Left hindlimb (tissue), 1 donor: ENCODE results near the gene DNAJC11.
"Not testable (repeated sequence)": the region's sequence is repeated elsewhere in the genome, so short reads cannot be mapped to it uniquely, and the experiment has no call there.

Experiments
- DNase-seq: peaks from one replicate; pipeline ENCODE4 v3.0.0-alpha.2; 2018

Gene DNAJC11

DNA sequence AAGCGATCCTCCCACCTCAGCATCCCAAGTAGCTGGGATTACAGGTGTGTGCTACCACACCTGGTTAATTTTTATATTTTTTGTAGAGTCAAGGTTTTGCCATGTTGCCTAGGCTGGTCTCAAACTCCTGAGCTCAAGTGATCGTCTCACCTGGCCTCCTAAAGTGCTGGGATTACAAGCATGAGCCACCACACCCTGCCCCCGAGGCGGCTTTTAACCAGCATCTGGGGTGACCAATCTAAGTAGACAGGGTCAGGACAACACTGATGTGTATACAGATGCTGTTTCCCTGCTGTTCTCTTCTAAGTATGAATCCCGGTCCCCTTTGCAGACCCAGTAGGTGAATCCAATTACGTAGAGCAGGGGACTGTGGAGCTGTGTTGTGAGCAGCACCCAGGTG, 53.1 kb downstream of the DNAJC11 start:
- no peak for DNase-seq

DNA sequence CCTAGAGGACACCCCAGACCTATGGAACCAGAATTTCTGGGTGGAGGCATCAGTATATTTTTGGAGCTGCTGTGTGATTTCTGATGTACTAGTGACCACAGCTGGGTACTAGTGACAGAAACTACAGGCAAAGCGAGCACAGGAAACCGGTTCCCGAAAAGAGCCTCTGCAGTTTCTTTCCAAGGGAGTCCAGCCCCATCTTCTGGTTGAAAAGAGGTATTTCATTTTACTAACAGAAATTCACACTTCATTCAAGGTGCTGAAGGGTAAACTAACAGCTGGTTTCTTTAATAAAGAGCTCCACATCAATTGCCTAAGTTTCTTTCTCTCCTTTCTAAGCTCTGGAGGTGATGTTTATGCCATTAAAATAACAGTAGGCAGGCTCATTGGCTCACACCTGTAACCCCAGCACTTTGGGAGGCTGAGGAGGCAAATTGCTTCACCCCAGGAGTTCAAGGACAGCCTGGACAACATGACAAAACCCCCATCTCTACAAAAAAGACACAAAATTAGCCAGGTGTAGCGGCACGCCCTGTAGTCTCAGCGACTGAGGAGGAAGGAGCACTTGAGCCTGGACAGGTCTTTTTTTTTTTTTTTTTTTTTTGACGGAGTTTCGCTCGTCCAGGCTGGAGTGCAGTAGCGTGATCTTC, 55.0 kb downstream of the DNAJC11 start:
- DNase-seq: peak; percentile 25

DNA sequence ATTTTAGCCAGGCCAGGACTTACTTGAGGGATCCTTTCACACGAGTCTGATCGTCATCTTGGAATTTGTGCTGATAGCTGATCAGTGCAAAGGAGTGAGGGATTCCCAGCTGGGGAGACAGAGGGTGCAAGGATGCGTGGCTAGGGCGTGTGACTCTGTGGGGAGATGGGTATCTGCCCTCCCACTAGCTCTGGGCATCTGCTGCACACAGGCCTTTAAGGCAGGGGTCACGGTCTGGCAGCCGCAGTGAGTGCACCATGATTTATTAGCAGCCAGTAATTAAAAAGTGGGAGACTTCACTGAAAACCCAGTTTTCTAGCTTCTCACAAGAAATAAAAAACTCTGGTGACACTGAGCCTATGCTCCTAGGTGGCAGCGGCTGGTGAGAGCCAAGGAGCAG, 56.6 kb downstream of the DNAJC11 start:
- peak; percentile 13 for DNase-seq

DNA sequence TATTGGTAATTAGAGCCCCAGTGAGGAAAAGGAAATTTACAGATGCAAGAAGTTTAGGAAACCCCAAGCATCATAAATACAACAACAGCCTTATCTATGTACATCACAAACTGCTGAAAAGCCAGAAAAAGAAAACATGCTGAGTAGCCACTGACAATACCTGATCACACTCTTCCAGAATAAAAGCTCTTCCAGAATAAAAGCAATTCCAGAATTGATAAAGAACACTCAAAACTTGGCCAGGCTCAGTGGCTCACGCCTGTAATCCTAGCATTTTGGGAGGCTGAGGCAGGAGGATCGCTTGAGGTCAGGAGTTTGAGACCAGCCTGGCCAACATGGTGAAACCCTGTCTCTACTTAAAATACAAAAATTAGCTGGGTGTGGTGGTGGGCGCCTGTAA, 60.7 kb downstream of the DNAJC11 start:
- DNase-seq: not testable (repeated sequence)

DNA sequence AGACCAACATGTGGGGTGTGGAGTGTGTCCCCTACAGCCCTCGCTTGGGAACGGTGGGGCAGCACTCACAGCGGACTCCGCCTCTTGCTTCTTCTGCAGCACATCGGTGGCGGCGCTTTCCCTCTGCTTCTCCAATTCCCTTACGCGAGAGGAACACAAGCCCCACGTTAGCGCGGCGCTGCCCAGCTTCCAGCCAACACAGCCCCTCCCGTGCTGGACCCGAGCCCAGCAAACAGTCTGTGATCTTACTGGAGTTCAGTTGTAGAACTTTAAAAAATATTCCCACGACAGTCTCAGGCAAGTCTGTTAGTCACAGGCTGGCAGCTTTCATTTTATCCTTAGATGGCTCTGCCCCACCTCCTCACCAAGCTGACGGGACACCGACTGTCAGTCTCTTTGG, 63.4 kb downstream of the DNAJC11 start:
- DNase-seq: peak; percentile 86

DNA sequence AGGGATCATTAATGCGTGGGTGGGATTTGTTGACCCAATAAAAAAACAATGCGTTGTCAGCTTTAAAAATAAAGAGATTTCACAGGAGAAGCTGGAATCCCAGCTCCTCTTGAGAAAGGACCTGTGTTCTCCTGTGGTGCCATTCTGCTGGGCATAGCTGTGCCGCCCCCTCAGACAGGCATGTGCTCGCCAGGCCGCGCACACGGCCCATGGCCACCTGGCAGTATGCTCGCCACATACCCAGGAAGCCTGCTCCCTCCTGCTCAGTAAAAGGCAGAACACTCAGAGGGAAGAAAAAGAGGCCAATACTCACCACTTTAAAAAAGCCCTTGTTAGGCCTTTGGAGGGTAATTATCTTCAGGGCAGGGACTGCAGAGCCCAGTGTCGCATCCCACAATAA, 63.8 kb downstream of the DNAJC11 start:
- no peak for DNase-seq

DNA sequence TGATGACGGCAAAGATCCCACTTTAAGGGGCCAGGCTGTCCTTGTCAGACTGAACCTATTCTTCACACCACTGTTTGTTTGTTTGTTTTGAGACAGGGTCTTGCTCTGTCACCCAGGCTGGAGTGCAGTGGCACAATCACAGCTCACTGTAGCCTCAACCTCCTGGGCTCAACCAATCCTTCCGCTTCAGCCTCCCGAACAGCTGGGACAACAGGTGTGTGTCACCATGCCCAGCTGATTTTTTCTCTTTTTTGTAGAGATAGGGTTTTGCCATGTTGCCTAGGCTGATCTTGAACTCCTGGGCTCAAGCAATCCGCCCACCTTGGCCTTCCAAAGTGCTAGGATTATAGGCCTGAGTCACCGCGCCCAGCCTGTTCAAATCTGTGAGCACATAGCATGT, 64.8 kb downstream of the DNAJC11 start:
- DNase-seq: not testable (repeated sequence)

DNA sequence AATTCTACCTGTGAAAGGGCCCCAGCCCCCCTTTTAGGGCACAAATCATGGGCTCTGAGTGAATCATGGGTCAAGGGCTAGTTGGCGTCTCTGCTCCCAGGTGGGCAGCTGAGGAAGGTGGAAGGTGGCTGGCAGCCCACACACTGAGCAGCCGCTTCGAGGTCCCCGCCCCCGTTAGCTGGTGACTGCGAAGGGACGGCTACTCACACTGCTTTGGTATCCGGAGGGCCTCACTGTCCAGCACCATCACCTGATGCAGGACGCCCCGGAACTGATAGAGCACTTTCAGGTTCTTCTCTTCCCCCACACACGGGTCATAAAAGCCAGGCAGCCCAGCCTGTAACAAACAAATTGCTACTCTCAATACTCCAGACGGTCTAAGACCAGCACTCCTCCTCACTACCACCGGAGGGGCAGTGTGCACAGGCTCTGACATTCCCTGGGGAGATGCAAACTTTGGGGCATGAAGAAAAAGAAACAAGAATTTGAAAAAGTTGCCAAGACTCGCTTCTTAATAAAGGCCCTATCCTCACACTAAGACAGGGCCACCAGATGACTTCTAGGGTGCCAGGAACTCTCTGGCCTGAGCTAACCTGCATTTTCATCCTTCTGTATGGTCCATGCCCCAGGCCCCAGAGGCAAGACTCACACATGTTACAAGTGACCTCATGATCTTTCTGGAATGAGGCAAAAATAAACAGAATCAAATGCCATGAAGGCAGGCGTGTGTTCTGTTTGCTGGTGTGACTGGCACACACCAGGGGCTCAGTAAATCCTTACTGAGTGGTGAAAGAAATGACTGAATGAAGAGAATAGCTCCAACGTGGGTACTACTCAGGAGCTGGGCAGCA, 65.5 kb downstream of the DNAJC11 start:
- no peak for DNase-seq

DNA sequence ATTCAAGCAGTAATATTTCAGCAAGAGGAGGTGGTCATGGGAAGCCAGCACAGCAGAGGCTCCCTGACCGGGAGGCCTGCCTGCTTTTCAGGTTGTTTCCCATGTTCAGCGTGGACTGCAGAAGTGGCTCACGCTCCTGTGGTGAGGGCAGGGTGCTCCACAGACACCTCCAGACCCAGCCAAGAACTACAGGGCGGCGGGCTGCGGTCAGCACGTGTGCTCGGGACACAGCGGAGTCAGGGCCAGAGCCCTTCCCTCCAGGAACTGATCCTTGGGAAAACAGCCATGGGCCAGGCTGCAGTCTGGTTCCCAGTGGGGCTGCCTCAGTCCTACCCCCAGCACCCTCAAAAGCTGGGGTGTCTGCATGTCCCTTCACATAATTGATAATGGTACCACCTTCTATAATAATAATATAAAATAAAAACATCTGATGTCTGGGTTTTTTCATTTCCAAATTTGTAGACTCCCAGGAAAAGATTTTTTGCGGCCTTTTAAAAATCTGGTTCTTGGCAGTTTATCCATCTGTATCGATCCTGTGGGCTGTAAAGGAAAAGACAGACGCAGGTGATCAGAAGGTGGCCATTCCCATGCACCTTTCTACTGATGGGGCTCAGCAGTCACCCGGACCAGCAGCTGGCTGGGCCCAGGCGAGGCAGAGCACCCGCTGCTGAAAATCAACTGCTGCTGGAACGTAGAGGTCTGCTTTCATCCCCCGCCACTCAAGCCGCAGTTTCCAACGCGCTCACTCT, 66.3 kb downstream of the DNAJC11 start:
- DNase-seq: no peak

DNA sequence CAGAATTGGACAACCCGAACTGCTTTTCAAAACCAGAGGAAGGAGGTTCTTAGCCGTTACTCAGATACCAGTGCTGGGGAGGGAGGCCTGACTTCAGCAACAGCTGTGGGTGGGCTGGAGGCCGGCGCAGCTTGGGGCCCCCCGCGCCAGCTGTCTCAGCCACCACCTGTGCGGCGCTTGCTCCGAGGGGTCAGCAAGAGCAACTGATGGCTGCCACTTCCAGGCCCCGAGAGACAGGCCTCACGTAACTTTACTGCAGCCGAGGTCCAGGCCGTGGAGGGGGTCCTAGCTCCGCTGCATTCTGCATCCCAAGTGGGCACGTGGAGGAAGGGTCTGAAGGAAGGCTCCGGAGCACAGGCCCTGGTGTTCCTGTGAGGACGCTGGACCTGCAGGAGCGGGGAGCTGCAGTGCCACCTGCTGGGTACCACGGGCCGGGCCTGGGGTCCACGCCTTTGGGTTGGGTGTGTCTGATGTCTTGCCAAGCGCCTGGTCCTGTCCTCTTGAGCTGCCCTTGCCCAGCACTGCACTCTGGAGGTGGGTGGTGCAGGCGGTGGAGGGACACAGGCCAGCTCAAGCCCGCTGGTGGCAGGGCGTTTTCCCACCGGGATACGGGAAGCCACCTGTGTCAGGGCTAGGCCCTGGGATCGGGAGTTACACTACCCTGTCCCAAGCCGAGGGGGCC, 67.1 kb downstream of the DNAJC11 start:
- peak; percentile 78 for DNase-seq

DNA sequence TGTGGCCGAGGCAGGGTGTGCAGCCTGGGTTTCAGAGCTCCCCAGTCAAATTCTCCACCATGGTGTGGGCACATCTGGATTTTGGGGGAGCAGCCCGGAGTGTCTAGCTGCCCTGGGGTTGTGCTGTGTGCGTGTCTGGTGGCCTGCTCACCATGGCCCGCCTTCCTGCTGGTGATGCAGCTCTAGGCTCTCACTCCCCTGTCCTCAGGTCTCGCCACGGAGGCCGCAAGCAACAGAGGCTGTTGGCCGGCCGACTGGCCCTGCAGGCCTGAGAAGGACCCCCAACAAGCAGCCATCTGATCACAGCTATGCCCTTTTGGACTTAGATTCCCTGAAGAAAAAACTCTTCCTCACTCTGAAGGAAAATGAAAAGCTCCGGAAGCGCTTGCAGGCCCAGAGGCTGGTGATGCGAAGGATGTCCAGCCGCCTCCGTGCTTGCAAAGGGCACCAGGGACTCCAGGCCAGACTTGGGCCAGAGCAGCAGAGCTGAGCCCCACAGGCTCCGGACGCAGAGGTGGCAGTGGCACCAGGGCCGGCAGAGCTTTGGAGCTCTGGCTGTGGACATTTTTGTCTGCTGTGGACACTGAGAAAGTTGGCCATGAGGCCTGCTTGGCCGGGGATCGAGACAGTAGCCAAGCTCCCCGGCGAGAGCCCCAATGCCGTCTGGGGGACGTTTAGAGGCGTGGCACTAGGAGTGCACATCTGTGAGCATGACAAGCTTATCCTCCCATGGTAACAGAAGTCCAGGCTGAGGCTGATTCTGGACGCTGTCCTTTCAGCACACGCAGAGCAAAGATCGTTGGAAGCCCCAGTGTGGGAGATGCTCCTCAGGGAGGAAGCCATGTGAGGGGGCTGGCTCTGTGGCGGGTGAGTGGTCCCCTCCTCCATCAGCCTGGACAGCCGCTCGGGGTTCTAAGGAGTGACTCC, 68.8 kb downstream of the DNAJC11 start:
- no peak for DNase-seq

DNA sequence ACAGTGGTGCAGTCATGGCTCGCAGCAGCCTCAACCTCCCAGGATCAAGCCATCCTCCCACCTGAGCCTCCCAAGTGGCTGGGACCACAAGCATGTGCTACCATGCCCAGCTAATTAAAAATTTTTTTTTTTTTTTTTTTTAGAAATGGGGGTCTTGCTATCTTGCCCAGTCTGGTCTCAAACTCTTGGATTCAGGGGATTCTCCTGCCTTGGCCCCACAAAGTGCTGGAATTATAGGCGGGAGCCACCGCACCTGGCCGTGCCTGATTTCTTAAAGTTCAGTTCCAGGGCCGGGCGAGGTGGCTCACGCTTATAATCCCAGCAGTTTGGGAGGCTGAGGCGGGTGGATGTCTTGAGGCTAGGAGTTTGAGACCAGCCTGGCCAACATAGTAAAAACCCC, 70.6 kb downstream of the DNAJC11 start:
- DNase-seq: no peak

DNA sequence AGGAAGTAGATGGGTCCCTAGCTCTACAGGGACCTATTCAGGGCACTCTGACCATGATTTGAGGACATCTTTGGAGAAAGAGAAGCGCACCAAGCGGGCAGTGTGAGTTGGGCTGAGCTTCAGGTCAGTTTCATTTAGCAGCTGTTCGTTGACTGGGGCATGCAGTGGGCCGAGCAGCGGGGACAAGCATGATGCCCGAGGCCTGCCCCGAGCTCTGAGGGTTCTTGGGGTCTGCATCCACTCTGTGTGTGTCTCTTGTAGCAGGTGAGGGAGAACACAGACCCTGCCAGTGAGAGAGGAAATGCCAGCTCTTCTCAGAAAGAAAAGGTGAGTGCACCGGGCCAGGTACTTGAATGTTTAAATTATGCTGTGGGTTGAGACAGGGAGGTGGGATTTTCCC, 71.6 kb downstream of the DNAJC11 start:
- no peak for DNase-seq

DNA sequence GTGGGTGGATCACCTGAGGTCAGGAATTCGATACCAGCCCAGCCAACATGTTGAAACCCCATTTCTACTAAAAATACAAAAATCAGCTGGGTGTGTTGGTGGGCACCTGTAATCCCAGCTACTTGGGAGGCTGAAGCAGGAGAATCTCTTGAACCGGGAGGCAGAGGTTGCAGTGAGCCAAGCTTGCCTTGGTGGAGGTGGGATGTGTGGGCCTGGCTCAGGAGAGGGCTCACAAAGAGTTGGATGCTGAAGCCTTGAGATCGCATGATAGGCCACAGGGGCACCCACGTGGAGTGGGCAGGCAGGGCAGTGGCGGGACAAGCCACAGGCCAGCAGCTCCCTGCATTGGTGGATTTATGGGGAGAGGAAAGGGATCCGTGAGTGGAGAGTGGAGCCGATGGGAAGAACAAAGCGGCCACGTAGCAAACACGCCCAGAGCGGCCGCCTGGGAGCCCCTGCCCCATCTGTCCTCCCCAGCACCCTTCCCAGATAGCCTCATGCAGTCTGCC, 72.6 kb downstream of the DNAJC11 start:
- no peak for DNase-seq

DNA sequence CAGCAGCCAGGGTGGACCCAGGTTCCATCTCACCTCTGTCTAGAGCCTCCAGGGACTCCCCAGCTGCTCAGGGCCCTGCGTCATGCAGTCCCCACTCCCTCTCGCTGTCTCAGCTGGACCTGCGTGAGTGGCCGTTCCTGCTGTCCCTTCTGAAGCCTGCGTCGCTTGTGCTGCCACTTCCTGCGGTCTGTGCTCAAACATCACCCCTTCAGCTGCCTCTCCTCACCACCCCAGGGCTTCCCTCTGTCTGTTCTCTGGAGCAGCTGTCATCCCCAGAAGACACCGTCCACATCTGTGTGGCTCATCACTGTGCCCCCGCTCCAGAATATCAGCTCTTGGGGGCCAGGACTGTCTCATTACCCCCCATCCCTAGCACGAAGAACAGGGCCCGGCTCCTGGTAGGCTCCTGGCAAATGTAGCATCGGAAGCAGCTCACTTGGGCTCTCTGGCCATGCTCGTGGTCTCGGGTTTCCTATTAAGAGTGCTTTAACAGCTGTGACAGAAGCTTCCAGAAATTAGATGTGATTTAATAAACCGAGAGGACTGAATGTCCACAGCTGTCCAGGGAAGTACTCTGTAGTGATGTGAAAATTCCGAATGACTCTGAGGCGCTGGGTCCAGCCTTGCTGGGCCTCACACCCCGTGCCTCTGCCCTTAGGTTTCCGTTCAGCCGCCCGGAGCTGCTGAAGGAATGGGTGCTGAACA, 73.6 kb downstream of the DNAJC11 start:
- no peak for DNase-seq

DNA sequence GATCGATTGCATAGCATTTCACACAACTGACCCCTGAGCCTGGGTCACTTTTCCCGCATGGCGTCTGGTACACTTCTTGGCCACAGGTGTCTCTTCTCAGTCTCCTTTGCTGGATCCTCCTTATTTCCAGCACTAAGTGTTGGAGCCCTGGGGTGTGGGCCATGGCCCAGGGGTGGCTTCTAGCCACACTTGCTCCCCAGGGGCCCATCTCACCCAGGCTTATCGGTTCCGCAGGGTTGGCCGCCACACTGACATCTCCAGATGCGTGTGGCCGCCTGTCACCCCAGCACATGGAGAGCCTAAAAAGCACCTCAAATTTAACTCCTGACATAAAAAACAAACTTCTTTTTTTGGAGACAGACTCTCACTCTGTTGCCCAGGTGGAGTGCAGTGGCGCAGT, 74.6 kb downstream of the DNAJC11 start:
- no peak for DNase-seq

DNA sequence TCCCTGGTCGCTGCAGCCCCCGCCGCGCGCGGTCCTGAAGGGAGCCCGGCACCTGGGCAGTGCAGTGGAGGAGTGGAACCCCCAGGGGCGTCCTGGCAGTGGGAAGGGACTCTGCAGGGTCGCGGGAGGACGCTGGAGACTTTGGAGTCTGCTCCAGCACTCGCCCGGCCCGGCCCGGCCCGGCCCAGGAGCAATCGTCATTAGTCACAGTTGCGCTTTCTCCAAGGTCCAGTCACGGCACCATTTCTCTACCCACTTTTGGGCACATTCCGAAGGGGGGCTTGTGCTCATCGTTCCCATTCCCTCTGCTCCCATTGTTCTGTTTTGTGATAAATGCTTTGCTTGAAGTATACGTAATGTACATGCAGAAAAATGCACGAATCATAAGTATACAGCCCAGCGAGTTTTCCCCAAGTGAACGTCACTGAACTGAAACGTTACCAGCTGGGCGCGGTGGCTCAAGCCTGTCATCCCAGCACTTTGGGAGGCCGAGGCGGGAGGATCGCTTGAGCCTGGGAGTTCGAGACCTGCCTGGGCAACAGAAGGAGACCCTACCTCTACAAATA, 75.9 kb downstream of the DNAJC11 start:
- no peak for DNase-seq

DNA sequence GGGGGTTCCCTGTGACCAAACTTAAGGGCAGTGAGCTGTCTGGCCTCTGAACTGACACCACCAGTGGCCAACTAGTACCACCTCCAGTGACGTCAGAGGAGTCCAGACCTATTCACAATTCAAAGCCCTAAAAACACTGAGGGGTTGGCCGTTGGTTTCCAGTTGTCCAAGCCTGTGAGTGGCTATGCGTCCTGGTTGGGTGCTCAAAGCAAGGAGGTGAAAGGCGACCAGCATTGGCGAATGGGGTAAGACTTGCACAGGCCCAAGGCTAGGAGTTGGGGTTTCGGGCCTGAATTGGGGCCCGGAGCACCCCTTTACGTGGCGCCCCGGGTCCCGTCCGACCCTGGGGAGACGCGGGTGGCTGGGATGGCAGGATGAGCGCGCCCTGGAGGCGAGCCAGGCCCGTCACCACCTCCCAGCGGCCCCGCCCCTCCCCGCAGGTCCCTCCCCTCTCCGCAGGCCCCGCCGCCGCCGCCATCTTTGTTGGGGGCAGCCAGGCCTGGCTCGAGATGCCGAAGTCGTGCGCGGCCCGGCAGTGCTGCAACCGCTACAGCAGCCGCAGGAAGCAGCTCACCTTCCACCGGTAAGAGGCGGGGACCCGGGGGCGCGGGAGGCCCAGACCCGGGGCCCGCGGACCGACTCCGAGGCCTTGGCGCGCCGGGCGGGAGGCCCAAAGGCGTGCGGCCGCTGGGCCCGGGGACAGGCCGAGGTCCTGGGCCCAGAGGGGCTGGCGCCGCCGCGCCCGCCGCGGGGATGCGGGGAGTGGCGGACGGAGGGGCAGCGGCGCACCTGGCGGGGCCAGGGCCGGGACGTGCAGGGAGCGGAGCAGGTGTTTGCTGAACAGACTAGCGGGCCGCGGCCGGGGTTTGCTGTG, 76.7 kb downstream of the DNAJC11 start, which contains the start of gene THAP3:
Gene THAP3 (plus strand): TSS at position 159 of the 874 bp plus-strand sequence. CDS start 351 bp downstream, at position 510.
- peak; percentile 90 for DNase-seq

DNA sequence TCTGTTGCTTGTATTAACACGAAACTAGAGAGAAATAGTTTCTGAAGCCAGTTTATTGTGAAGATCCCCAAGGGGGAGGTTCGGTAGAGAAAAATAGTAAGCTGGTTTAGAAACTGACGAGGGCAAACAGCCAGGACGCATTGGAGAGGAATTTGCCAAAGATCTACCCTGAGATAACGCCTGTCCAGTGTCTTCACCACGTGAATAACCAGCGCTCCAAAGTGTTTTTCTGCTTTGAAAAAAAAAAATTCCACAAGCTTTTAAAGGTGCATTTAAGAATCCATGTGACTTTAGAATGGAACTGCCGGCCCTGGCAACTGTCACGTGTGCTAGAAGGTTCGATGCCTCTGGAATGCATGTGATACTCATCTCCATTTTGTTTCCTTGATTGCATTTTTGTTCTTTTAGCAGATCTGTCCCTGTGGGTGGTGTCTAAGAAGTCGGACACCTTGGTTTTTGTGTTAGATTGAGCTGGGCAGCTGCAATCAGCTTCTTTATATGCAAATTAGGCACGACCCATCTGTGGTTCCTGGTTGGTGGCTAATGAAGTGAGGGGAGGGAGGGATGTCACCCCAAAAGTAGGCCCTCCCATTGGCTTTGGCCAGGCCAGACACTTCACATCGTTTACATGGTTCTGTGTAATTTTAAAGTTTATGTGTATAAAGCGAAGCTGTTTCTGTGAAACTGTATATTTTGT, 78.2 kb downstream of the DNAJC11 start:
- no peak for DNase-seq
